ENCODE measurements around the gene GAGE12C. TPM values are rescaled to one million over a fixed set of nuclear protein-coding genes. Genes with fewer than 3 reads are reported as not detected.

GAGE12C gene, protein sequence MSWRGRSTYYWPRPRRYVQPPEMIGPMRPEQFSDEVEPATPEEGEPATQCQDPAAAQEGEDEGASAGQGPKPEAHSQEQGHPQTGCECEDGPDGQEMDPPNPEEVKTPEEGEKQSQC
- total RNA-seq: not detected in 2 replicates

DNA sequence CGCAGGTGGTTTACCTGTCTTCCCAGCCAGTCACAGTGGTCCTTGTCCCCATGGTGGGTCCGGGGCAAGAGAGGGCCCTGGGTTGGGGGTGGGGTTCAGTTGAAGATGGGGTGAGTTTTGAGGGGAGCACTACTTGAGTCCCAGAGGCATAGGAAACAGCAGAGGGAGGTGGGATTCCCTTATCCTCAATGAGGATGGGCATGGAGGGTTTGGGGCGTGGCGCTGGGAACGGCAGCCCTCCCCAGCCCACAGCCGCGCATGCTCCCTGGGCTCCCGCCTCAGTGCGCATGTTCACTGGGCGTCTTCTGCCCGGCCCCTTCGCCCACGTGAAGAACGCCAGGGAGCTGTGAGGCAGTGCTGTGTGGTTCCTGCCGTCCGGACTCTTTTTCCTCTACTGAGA is at the start of gene GAGE12C:
TSS of gene GAGE12C (plus strand) at position 301 of the 400 bp plus-strand sequence. CDS start 1,155 bp downstream, outside the sequence.

GRCh38 chrX:49541433-49541832 is 9.5 kb downstream of the GAGE12C start, which contains the start of gene GAGE12D:
GAGE12D (plus strand) TSS chrX:49541733; CDS start chrX:49542888, 1,155 bp downstream.

DNA sequence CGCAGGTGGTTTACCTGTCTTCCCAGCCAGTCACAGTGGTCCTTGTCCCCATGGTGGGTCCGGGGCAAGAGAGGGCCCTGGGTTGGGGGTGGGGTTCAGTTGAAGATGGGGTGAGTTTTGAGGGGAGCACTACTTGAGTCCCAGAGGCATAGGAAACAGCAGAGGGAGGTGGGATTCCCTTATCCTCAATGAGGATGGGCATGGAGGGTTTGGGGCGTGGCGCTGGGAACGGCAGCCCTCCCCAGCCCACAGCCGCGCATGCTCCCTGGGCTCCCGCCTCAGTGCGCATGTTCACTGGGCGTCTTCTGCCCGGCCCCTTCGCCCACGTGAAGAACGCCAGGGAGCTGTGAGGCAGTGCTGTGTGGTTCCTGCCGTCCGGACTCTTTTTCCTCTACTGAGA is 19.0 kb downstream of the GAGE12C start, which contains the start of gene GAGE12E:
TSS of gene GAGE12E (plus strand) at position 301 of the 400 bp plus-strand sequence. CDS start 1,155 bp downstream, outside the sequence.

GRCh38 chrX:49560542-49560941 is 28.6 kb downstream of the GAGE12C start, which contains the start of gene GAGE12F:
GAGE12F (plus strand) TSS chrX:49560842; CDS start chrX:49561997, 1,155 bp downstream.

GRCh38 chrX:49570100-49570499 is 38.1 kb downstream of the GAGE12C start, which contains the start of gene GAGE12G:
GAGE12G (plus strand) TSS chrX:49570400; CDS start chrX:49571555, 1,155 bp downstream.

GRCh38 chrX:49579649-49580048 is 47.7 kb downstream of the GAGE12C start, which contains the start of gene GAGE12H:
GAGE12H (plus strand) TSS chrX:49579949; CDS start chrX:49581104, 1,155 bp downstream.

Small RNA genes lying within 50 kb of the gene (small RNA-seq; reads per million reads assigned to genes)
- gene GAGE12B: not detected

Other genes starting within 250 kb of the GAGE12C start
- not detected in 2 replicates for gene GAGE10, start 228.5 kb upstream of the GAGE12C start, total RNA-seq
- gene GAGE12J, start 210.1 kb upstream of the GAGE12C start, total RNA-seq: not detected in 2 replicates
- not detected in 2 replicates for gene GAGE13, start 200.6 kb upstream of the GAGE12C start, total RNA-seq
- not detected in 2 replicates for gene GAGE12D, start 9.6 kb downstream of the GAGE12C start, total RNA-seq
- gene GAGE12E, start 19.1 kb downstream of the GAGE12C start, total RNA-seq: not detected in 2 replicates
- gene GAGE12F, start 28.7 kb downstream of the GAGE12C start, total RNA-seq: not detected in 2 replicates
- not detected in 2 replicates for gene GAGE12G, start 38.2 kb downstream of the GAGE12C start, total RNA-seq
- gene GAGE12H, start 47.8 kb downstream of the GAGE12C start, total RNA-seq: not detected in 2 replicates
- gene GAGE2A, start 57.3 kb downstream of the GAGE12C start, total RNA-seq: not detected in 2 replicates
- not detected in 2 replicates for gene GAGE1, start 66.8 kb downstream of the GAGE12C start, total RNA-seq
- gene PAGE1, start 163.8 kb downstream of the GAGE12C start, total RNA-seq: not detected in 2 replicates

Data from thoracic aorta endothelial cell (primary cell).